GM12875 (cell line): ENCODE data around the gene ATF1.
"Not testable (repeated sequence)": the region's sequence is repeated elsewhere in the genome, so short reads cannot be mapped to it uniquely, and the experiment has no call there.

Source experiments
- H3K4me3 ChIP-seq: one replicate; pipeline ENCODE4 v1.5.1; 2011; ENCODE audit warnings: low read depth, low read length, control low read depth
- TF ChIP-seq, protein P1 (sequence below): IDR thresholded peaks from 2 replicates; pipeline ENCODE4 v1.5.1; 2011; ENCODE audit warnings: low read depth, mild to moderate bottlenecking, control low read depth, inconsistent platforms, low read length, moderate library complexity, borderline replicate concordance; ENCODE audit not compliant: insufficient read depth

ATF1 gene

DNA sequence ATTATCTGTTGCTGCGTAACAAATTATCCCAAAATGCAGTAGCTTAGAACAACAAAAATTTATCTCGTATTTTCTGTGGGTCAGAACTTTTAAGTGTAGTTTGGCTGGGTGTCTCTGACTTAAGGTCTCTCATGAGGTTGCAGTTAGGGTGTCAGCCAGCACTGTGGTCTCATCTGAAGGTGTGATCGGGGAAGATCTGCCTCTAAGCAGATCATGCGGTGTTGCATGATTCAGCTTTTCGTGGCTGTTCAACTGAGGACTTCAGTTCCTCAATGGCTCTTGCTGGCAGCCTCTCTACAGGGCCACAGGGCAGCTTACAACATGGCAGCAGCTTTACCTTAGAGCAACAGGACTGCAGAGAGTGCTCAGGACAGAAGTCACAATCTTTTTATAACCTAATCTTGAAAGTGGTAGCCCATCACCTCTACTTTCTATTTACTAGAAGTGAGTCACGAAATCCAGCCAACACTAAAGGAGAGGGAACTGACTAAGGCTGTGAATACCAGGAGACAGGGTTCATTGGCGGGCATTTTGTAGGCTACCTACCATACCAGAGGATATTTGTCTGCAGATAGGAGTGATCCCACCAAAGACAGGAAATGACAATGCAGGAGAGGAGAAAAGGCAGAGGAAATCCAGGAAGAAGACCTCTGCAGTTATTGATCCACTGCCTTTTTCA, 77.0 kb downstream of the ATF1 start:
- TF ChIP-seq, protein P1, sequence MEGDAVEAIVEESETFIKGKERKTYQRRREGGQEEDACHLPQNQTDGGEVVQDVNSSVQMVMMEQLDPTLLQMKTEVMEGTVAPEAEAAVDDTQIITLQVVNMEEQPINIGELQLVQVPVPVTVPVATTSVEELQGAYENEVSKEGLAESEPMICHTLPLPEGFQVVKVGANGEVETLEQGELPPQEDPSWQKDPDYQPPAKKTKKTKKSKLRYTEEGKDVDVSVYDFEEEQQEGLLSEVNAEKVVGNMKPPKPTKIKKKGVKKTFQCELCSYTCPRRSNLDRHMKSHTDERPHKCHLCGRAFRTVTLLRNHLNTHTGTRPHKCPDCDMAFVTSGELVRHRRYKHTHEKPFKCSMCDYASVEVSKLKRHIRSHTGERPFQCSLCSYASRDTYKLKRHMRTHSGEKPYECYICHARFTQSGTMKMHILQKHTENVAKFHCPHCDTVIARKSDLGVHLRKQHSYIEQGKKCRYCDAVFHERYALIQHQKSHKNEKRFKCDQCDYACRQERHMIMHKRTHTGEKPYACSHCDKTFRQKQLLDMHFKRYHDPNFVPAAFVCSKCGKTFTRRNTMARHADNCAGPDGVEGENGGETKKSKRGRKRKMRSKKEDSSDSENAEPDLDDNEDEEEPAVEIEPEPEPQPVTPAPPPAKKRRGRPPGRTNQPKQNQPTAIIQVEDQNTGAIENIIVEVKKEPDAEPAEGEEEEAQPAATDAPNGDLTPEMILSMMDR, result no peak
- H3K4me3 ChIP-seq, result no peak overlapping the region

- TF ChIP-seq, protein P1, result no peak
- H3K4me3 ChIP-seq, result no peak overlapping the region
These were observed 78.0 kb downstream of the ATF1 start for GRCh38 chr12:50841716-50842531.

- peak within 1 kb of the TSS; percentile 17 for H3K4me3 ChIP-seq
- TF ChIP-seq, protein P1, result no peak
These were observed 79.0 kb downstream of the ATF1 start, which contains the start of gene TMPRSS12 for GRCh38 chr12:50842637-50843493. TSS of gene TMPRSS12 (plus strand) at chr12:50842926. CDS start at chr12:50842965, 39 bp downstream.

DNA sequence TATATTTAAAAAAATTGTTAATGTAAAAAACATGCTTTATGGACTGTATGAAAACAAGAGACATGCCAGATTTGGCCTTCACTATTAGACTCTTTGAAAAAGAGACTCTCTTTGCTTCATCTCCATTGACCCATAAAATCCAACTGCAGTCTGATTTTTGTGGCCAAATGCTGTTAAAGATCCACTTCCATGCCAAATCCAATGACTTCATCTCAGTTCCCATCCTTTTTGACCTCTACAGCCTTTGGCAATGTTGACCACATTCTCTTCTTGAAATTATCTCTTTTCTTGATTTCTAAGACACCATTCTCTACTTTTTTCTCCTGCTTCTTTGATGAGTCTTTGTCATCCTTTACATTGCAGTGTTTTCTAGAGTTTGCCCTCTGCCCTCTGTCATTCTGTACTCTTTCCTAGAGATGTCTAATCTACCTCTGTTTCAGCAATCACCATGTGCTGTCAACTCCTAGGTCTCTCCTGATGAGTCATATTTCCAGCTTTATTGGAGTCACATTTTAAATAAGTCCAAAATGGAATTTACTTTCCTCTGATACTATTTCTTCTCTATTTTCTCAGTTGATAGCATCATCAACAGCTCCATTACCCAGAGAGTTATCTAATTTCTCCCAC, 81.2 kb downstream of the ATF1 start:
- TF ChIP-seq, protein P1, result no peak
- no peak overlapping the region for H3K4me3 ChIP-seq

DNA sequence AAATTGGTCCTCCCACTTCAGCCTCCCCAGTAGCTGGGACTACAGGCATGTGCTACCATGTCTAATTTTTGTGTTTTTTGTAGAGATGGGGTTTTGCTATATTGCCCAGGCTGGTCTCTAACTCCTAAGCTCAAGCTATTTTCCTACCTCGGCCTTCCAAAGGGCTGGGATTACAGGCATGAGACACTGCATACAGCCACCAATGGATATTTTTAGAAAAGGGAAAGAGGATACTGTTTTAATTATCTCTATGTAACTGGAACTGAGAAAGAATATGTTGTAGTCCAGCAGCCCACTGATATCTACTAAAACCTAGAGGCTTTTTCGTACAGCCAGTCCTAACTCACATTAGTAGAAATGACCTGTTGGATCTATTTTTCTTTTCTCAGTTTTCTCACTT, 85.1 kb downstream of the ATF1 start:
- TF ChIP-seq, protein P1, result no peak
- H3K4me3 ChIP-seq, result no peak overlapping the region

GRCh38 chr12:50855218-50855617, 91.3 kb downstream of the ATF1 start:
- H3K4me3 ChIP-seq, result not testable (repeated sequence)

- not testable (repeated sequence) for H3K4me3 ChIP-seq
These were observed 91.8 kb downstream of the ATF1 start for GRCh38 chr12:50855679-50856078.
